Heart left ventricle (tissue), 13 donors: Measurements from ENCODE around the gene PRKAA1.

ENCODE experiments used
- POLR2A ChIP-seq, 2 donors: fragments of 450-650 bp; IDR thresholded peaks; one replicate each; pipeline ENCODE4 v1.6.1; 2017; ENCODE audit warnings: antibody characterized with exemption in 2 of 2, mild to moderate bottlenecking in 2 of 2, moderate library complexity in 2 of 2
- TF ChIP-seq, protein P1 (sequence below), 12 donors: fragments of 200-600 bp; sonication (generic) in 4 of 12; IDR thresholded peaks; one replicate each; pipeline versions ENCODE4 v1.5.0 to v1.8.0; 2018 to 2022; ENCODE audit warnings: antibody characterized with exemption in 12 of 12, mild to moderate bottlenecking in 5 of 12
- donor health status: ischemic (EF 13 %, LVEDD 7.1; RV severe dilation, severe dysfunction).
- donor health status: DM: no; HTN: yes; CAD: no.
- donor health status: DM: no; HTN: no; CAD: no.
- donor health status: ischemic (EF 25% LVEDD 6.9; RV normal size, moderate dysfunction).
- donor health status: ischemic (EF 25% LVEDD 5.7; RV mildly dilated, moderate dysfunction).
- donor health status: ischemic (EF 35%, LVEDD 5.7; RV mildly dilated, moderate dysfunction).
- donor health status: nonischemic (EF 11% LVEDD 7.7; RV severe dilation, severe dysfunction).
- donor health status: DM: yes; HTN: yes; CAD: no.
- donor health status: PGD.
- donor health status: ischemic (EF 29% LVEDD 5.4; RV normal size, mild dysfunction).
- donor health status: nonischemic (EF 23%, LVEDD 6.1; RV moderate dilation, normal function).

DNA sequence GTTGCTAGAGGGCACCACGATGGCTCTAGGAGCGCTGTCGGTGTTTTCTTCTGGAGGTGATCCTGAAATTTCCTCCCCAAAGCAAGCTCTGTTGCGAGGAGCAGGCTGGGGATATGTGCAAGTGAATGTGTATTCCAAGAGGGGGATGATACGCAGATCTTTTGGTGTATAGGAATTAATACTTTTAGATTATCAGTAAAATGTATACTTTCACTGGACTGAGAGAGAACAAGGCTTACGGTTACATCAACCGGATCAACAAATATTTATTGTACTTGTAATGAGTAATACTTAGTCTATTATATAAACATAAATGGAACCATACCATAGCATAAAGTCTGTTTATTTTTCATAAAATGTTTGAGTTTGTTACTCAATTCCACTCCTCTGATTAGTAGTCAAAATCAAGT, 632 bp upstream of the PRKAA1 start:
- TF ChIP-seq, protein P1, sequence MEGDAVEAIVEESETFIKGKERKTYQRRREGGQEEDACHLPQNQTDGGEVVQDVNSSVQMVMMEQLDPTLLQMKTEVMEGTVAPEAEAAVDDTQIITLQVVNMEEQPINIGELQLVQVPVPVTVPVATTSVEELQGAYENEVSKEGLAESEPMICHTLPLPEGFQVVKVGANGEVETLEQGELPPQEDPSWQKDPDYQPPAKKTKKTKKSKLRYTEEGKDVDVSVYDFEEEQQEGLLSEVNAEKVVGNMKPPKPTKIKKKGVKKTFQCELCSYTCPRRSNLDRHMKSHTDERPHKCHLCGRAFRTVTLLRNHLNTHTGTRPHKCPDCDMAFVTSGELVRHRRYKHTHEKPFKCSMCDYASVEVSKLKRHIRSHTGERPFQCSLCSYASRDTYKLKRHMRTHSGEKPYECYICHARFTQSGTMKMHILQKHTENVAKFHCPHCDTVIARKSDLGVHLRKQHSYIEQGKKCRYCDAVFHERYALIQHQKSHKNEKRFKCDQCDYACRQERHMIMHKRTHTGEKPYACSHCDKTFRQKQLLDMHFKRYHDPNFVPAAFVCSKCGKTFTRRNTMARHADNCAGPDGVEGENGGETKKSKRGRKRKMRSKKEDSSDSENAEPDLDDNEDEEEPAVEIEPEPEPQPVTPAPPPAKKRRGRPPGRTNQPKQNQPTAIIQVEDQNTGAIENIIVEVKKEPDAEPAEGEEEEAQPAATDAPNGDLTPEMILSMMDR (IDR thresholded peaks at IDR 0.05) = no peak
- TF ChIP-seq POLR2A (IDR thresholded peaks at IDR 0.05) = no peak
